PFSK-1 (cell line): Measurements from ENCODE around the gene GRK2.

ENCODE experiments used
- POLR2AphosphoS5 ChIP-seq: IDR thresholded peaks from 2 replicates; pipeline ENCODE4 v1.6.1; 2012; ENCODE audit warnings: low read depth, mild to moderate bottlenecking, control low read depth, low read length, moderate library complexity
- SIN3A ChIP-seq: IDR thresholded peaks from 2 replicates; pipeline ENCODE4 v1.6.1; 2012; ENCODE audit warnings: mild to moderate bottlenecking, low read length, moderate library complexity, borderline replicate concordance; ENCODE audit not compliant: insufficient read depth
- TF ChIP-seq, protein P1 (sequence below), 2 experiments: IDR thresholded peaks; 2 replicates each; pipeline versions ENCODE4 v1.6.1 to v1.8.0; 2011 to 2012; ENCODE audit warnings: low read depth in 2 of 2, low read length in 2 of 2, control low read depth in 1 of 2, inconsistent platforms in 1 of 2, mild to moderate bottlenecking in 1 of 2, moderate library complexity in 1 of 2; ENCODE audit not compliant: insufficient read depth in 1 of 2

DNA sequence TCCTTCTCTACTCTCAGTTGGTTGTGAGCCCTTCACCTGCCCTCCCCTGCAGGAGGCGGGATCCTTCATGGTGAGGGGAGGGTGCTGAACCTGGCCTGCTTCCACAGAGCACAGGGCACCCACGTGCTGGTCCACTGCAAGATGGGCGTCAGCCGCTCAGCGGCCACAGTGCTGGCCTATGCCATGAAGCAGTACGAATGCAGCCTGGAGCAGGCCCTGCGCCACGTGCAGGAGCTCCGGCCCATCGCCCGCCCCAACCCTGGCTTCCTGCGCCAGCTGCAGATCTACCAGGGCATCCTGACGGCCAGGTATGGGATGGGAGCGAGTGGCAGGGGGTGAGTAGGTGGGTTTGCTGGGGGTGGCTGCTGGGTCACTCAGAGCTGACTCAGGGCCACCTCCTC is 43.4 kb downstream of the GRK2 start:
- TF ChIP-seq SIN3A (no peak), POLR2AphosphoS5 (no peak)
- TF ChIP-seq, protein P1, sequence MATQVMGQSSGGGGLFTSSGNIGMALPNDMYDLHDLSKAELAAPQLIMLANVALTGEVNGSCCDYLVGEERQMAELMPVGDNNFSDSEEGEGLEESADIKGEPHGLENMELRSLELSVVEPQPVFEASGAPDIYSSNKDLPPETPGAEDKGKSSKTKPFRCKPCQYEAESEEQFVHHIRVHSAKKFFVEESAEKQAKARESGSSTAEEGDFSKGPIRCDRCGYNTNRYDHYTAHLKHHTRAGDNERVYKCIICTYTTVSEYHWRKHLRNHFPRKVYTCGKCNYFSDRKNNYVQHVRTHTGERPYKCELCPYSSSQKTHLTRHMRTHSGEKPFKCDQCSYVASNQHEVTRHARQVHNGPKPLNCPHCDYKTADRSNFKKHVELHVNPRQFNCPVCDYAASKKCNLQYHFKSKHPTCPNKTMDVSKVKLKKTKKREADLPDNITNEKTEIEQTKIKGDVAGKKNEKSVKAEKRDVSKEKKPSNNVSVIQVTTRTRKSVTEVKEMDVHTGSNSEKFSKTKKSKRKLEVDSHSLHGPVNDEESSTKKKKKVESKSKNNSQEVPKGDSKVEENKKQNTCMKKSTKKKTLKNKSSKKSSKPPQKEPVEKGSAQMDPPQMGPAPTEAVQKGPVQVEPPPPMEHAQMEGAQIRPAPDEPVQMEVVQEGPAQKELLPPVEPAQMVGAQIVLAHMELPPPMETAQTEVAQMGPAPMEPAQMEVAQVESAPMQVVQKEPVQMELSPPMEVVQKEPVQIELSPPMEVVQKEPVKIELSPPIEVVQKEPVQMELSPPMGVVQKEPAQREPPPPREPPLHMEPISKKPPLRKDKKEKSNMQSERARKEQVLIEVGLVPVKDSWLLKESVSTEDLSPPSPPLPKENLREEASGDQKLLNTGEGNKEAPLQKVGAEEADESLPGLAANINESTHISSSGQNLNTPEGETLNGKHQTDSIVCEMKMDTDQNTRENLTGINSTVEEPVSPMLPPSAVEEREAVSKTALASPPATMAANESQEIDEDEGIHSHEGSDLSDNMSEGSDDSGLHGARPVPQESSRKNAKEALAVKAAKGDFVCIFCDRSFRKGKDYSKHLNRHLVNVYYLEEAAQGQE (IDR thresholded peaks at IDR 0.05; ENCODE audit: insufficient read depth in 1 of 2, low read depth in 2 of 2, low read length in 2 of 2): no peak
